ENCODE measurements around the gene NFKBIL1.
"Not testable (repeated sequence)": the region's sequence is repeated elsewhere in the genome, so short reads cannot be mapped to it uniquely, and the experiment has no call there.

The NFKBIL1 gene

GRCh38 chr6:31546958-31547726, at the start of gene NFKBIL1:
Gene NFKBIL1, plus strand, starts transcription at chr6:31547608. Its CDS starts 87 bp downstream, at chr6:31547695.
- Histone ChIP-seq H3K36me3 (peaks cover 0 to 26% (median 18%) of the 10 kb centered on the region in 11 experiments; a peak in 15 of 22 replicates), H3K4me3 (peak within 1 kb of the TSS; percentile 53 to 70 (median 60)), H3K27ac (peak within 1 kb of the TSS; percentile 76 to 89 (median 84)), H3K27me3 (no peaks in the 10 kb centered on the region), H3K9me3 (replicated peaks in 1 of 11) (no peaks in the 10 kb centered on the region), H3K4me2 (peak within 1 kb of the TSS; percentile 82 to 100 (median 95)), H3K4me1 (peaks cover 62 to 82% (median 76%) of the 10 kb centered on the region in 10 experiments), H3K9ac (peak within 1 kb of the TSS; percentile 74 to 88 (median 81)), H4K20me1 (no peaks in the 10 kb centered on the region)
- TF ChIP-seq Cebpa-rat (IDR thresholded peaks at IDR 0.05), result peak in 3 of 11 experiments; percentile 13 to 58 (median 30); a peak in 3 of 22 replicates

- peak overlapping the region; percentile 82 to 99 (median 95) for H3K4me2 ChIP-seq
- peak overlapping the region in 7 of 11 experiments; percentile 23 to 55 (median 46); a peak in 14 of 22 replicates for H3K9ac ChIP-seq
- H3K27me3 ChIP-seq, result no peaks in the 10 kb centered on the region
- H3K4me3 ChIP-seq, result peak overlapping the region in 8 of 10 experiments; percentile 34 to 99 (median 76); a peak in 11 of 20 replicates
- H3K4me1 ChIP-seq, result peaks cover 30 to 47% (median 36%) of the 10 kb centered on the region in 10 experiments
- TF ChIP-seq Cebpa-rat (IDR thresholded peaks at IDR 0.05), result no peak
- peaks cover 0 to 15% (median 11%) of the 10 kb centered on the region in 11 experiments; a peak in 11 of 22 replicates for H3K9me3 ChIP-seq (replicated peaks in 1 of 11)
- 0 out of 22 replicates have a peak overlapping the region, but pooled peaks of 1 of the 11 experiments have one; percentile 4 for H3K27ac ChIP-seq
- peaks cover 0 to 18% (median 4%) of the 10 kb centered on the region in 11 experiments; a peak in 5 of 22 replicates for H3K36me3 ChIP-seq
- H4K20me1 ChIP-seq, result peaks cover 9 to 61% (median 19%) of the 10 kb centered on the region in 11 experiments; a peak in 18 of 22 replicates
These were observed 48.7 kb upstream of the NFKBIL1 start for GRCh38 chr6:31498748-31499147.

GRCh38 chr6:31499648-31500047, 47.8 kb upstream of the NFKBIL1 start:
- H3K4me3 ChIP-seq, H3K27me3 ChIP-seq, H3K27ac ChIP-seq: not testable (repeated sequence)
- Histone ChIP-seq H3K36me3 (peaks cover 0 to 18% (median 4%) of the 10 kb centered on the region in 11 experiments; a peak in 5 of 22 replicates), H3K4me1 (peaks cover 30 to 47% (median 36%) of the 10 kb centered on the region in 10 experiments), H3K4me2 (peak overlapping the region in 10 of 11 experiments; percentile 82 to 99 (median 96); a peak in 15 of 22 replicates), H4K20me1 (peaks cover 9 to 69% (median 24%) of the 10 kb centered on the region in 11 experiments; a peak in 18 of 22 replicates), H3K9ac (peak overlapping the region in 3 of 11 experiments; percentile 44 to 55 (median 52); a peak in 2 of 22 replicates), H3K9me3 (replicated peaks in 1 of 11) (peaks cover 0 to 15% (median 11%) of the 10 kb centered on the region in 11 experiments; a peak in 11 of 22 replicates)

GRCh38 chr6:31502586-31502985, 44.8 kb upstream of the NFKBIL1 start:
- peaks cover 9 to 87% (median 46%) of the 10 kb centered on the region in 11 experiments; a peak in 19 of 22 replicates for H4K20me1 ChIP-seq
- H3K9me3 ChIP-seq (replicated peaks in 1 of 11), result peaks cover 0 to 15% (median 11%) of the 10 kb centered on the region in 11 experiments; a peak in 11 of 22 replicates
- no peak for TF ChIP-seq Cebpa-rat (IDR thresholded peaks at IDR 0.05)
- no peak overlapping the region for H3K4me3 ChIP-seq
- H3K4me1 ChIP-seq, result peaks cover 8 to 26% (median 14%) of the 10 kb centered on the region in 10 experiments
- H3K36me3 ChIP-seq, result peaks cover 22 to 47% (median 31%) of the 10 kb centered on the region in 11 experiments
- no peaks in the 10 kb centered on the region for H3K27me3 ChIP-seq
- no peak overlapping the region for H3K27ac ChIP-seq
- no peak overlapping the region for H3K9ac ChIP-seq
- H3K4me2 ChIP-seq, result peak overlapping the region in 4 of 11 experiments; percentile 16 to 47 (median 36); a peak in 7 of 22 replicates

GRCh38 chr6:31509036-31509435, 38.4 kb upstream of the NFKBIL1 start:
- not testable (repeated sequence) for H3K4me3 ChIP-seq; H3K27me3 ChIP-seq; H3K27ac ChIP-seq; H3K9ac ChIP-seq; H3K9me3 ChIP-seq (replicated peaks in 1 of 11); H3K4me2 ChIP-seq
- Histone ChIP-seq H4K20me1 (peaks cover 2 to 53% (median 29%) of the 10 kb centered on the region in 11 experiments; a peak in 15 of 22 replicates), H3K36me3 (peaks cover 55 to 75% (median 69%) of the 10 kb centered on the region in 11 experiments), H3K4me1 (peaks cover 0 to 11% (median 2%) of the 10 kb centered on the region in 10 experiments; a peak in 6 of 20 replicates)

- H3K36me3 ChIP-seq, result peaks cover 55 to 74% (median 67%) of the 10 kb centered on the region in 11 experiments
These were observed 37.4 kb upstream of the NFKBIL1 start for GRCh38 chr6:31510007-31510406.

GRCh38 chr6:31513456-31514165, 33.8 kb upstream of the NFKBIL1 start:
- H3K36me3 ChIP-seq, result peaks cover 23 to 39% (median 32%) of the 10 kb centered on the region in 11 experiments
- H3K9ac ChIP-seq, result no peak overlapping the region
- H3K4me3 ChIP-seq, result no peak overlapping the region
- H4K20me1 ChIP-seq, result peaks cover 0 to 11% (median 0%) of the 10 kb centered on the region in 11 experiments; a peak in 2 of 22 replicates
- TF ChIP-seq Cebpa-rat (IDR thresholded peaks at IDR 0.05), result no peak
- H3K27me3 ChIP-seq, result no peaks in the 10 kb centered on the region
- peaks cover 4 to 42% (median 23%) of the 10 kb centered on the region in 10 experiments; a peak in 17 of 20 replicates for H3K4me1 ChIP-seq
- H3K9me3 ChIP-seq (replicated peaks in 1 of 11), result no peaks in the 10 kb centered on the region
- no peak overlapping the region for H3K27ac ChIP-seq
- 0 out of 22 replicates have a peak overlapping the region, but pooled peaks of 1 of the 11 experiments have one; percentile 12 for H3K4me2 ChIP-seq

More at GRCh38 chr6:31510007-31510406, 37.4 kb upstream of the NFKBIL1 start:
- TF ChIP-seq Cebpa-rat (IDR thresholded peaks at IDR 0.05), result no peak
- Histone ChIP-seq H3K9ac (no peak overlapping the region; a peak in 1 of 22 replicates), H3K27ac (no peak overlapping the region), H4K20me1 (peaks cover 2 to 44% (median 23%) of the 10 kb centered on the region in 11 experiments; a peak in 15 of 22 replicates), H3K27me3 (no peaks in the 10 kb centered on the region), H3K4me1 (peaks cover 0 to 12% (median 2%) of the 10 kb centered on the region in 10 experiments; a peak in 10 of 20 replicates), H3K4me2 (no peak overlapping the region), H3K4me3 (no peak overlapping the region), H3K9me3 (replicated peaks in 1 of 11) (no peaks in the 10 kb centered on the region)

- Histone ChIP-seq H3K9me3 (replicated peaks in 1 of 11) (no peaks in the 10 kb centered on the region), H4K20me1 (peaks cover 0 to 5% (median 0%) of the 10 kb centered on the region in 11 experiments; a peak in 3 of 22 replicates), H3K27ac (no peak overlapping the region), H3K27me3 (no peaks in the 10 kb centered on the region), H3K36me3 (no peaks in the 10 kb centered on the region), H3K4me1 (peaks cover 0 to 23% (median 5%) of the 10 kb centered on the region in 10 experiments; a peak in 13 of 20 replicates), H3K4me3 (no peak overlapping the region), H3K4me2 (no peak overlapping the region), H3K9ac (no peak overlapping the region)
- TF ChIP-seq Cebpa-rat (IDR thresholded peaks at IDR 0.05), result no peak
These were observed 25.6 kb upstream of the NFKBIL1 start for GRCh38 chr6:31521835-31522234.

Measured in BLaER1 treated with 17β-estradiol and CSF1 and Interleukin-3, amounts not matched to agents 10 nM and 100 nM (cell line).